NCI-H146 treated with DMSO at 0.1 percent for 48 hours (cell line): Measurements from ENCODE around the gene ADAP1.
"Not testable (repeated sequence)": the region's sequence is repeated elsewhere in the genome, so short reads cannot be mapped to it uniquely, and the experiment has no call there.

Experiments
- DNase-seq: peaks from one replicate; lab custom pipeline; 2025; ENCODE audit not compliant: unreplicated experiment; lab: John Stamatoyannopoulos, UW

ADAP1 gene

GRCh38 chr7:960269-960871 is 5.9 kb upstream of the ADAP1 start:
- DNase-seq, result no peak

- not testable (repeated sequence) for DNase-seq
Measured at GRCh38 chr7:959740-960139, 5.3 kb upstream of the ADAP1 start.

- DNase-seq, result peak; percentile 30
Measured at GRCh38 chr7:959271-959670, 4.8 kb upstream of the ADAP1 start.

GRCh38 chr7:958221-959200 is 4.0 kb upstream of the ADAP1 start:
- no peak for DNase-seq

- DNase-seq, result no peak
Measured at GRCh38 chr7:957418-958220, 3.1 kb upstream of the ADAP1 start.

- no peak for DNase-seq
Measured at GRCh38 chr7:956031-956430, 1.6 kb upstream of the ADAP1 start.

- DNase-seq, result no peak
Measured at GRCh38 chr7:953547-954327, 743 bp downstream of the ADAP1 start.

- no peak for DNase-seq
Measured at GRCh38 chr7:952548-953441, 1.7 kb downstream of the ADAP1 start.

- no peak for DNase-seq
Measured at GRCh38 chr7:951881-952547, 2.5 kb downstream of the ADAP1 start.

- no peak for DNase-seq
Measured at GRCh38 chr7:949021-949934, 5.2 kb downstream of the ADAP1 start.

- DNase-seq, result no peak
Measured at GRCh38 chr7:947391-948210, 6.9 kb downstream of the ADAP1 start.

GRCh38 chr7:946256-946996 is 8.1 kb downstream of the ADAP1 start:
- no peak for DNase-seq

GRCh38 chr7:945556-946255 is 8.8 kb downstream of the ADAP1 start:
- no peak for DNase-seq

GRCh38 chr7:945147-945555 is 9.3 kb downstream of the ADAP1 start:
- DNase-seq, result no peak

- DNase-seq, result no peak
Measured at GRCh38 chr7:944744-945143, 9.7 kb downstream of the ADAP1 start.

- not testable (repeated sequence) for DNase-seq
Measured at GRCh38 chr7:943793-944192, 10.7 kb downstream of the ADAP1 start.
